HepG2 (cell line): ENCODE measurements around the gene CLRN2. TPM values are rescaled to one million over a fixed set of nuclear protein-coding genes. Genes with fewer than 3 reads are reported as not detected.

Experiments
- ASH2L ChIP-seq: fragments of 300-600, 200-600 bp; sonication (generic); IDR thresholded peaks from 2 replicates; pipeline ENCODE4 v1.7.0; 2017; ENCODE audit warnings: low read depth, mild to moderate bottlenecking, moderate library complexity, mixed read lengths, low read length; ENCODE audit not compliant: insufficient read length
- CBX1 ChIP-seq: IDR thresholded peaks from one replicate; pipeline ENCODE4 v1.6.1; 2016; ENCODE audit warnings: antibody characterized with exemption, low read depth
- FOSL2 ChIP-seq: sonication (generic); formaldehyde crosslinking; IDR thresholded peaks from 2 replicates; pipeline ENCODE4 v1.4.0; 2020; ENCODE audit warnings: missing genetic modification reagents
- FOXA1 ChIP-seq, 2 experiments: fragments of 450-650 bp in 1 of 2; sonication (generic) in 1 of 2; formaldehyde crosslinking in 1 of 2; IDR thresholded peaks; 2 replicates each; pipeline versions ENCODE4 v1.4.0 to v1.6.1; 2016 to 2020; ENCODE audit warnings: missing genetic modification reagents in 1 of 2
- FOXK1 ChIP-seq: sonication (generic); formaldehyde crosslinking; IDR thresholded peaks from 2 replicates; pipeline ENCODE4 v1.4.0; 2020; ENCODE audit warnings: low read depth, missing genetic modification reagents, borderline replicate concordance
- GATA4 ChIP-seq: sonication (generic); IDR thresholded peaks from 2 replicates; pipeline ENCODE4 v1.6.1; 2016; ENCODE audit warnings: antibody characterized with exemption, low read depth, borderline replicate concordance
- IRX3 ChIP-seq: sonication (generic); formaldehyde crosslinking; IDR thresholded peaks from 2 replicates; pipeline ENCODE4 v1.8.1; 2023; ENCODE audit warnings: mild to moderate bottlenecking, low read depth, missing genetic modification reagents, borderline replicate concordance
- JUNB ChIP-seq: sonication (generic); formaldehyde crosslinking; IDR thresholded peaks from 2 replicates; pipeline ENCODE4 v1.8.0; 2022; ENCODE audit warnings: missing genetic modification reagents, mild to moderate bottlenecking, borderline replicate concordance
- MAFK ChIP-seq, 2 experiments: IDR thresholded peaks in 1 of 2; conservative IDR thresholded peaks in 1 of 2; 2 replicates each; pipeline ENCODE4 v1.6.1; 2011; ENCODE audit warnings: improper control_type of control experiment in 2 of 2, low read length in 2 of 2
- NCOA2 ChIP-seq: sonication (generic); formaldehyde crosslinking; IDR thresholded peaks from 2 replicates; pipeline ENCODE4 v1.8.0; 2022; ENCODE audit warnings: inconsistent platforms
- NFE2L2 ChIP-seq: fragments of 150-350 bp; IDR thresholded peaks from 2 replicates; pipeline ENCODE4 v1.6.1; 2014; ENCODE audit warnings: low read length
- NFYB ChIP-seq: sonication (generic); formaldehyde crosslinking; IDR thresholded peaks from 2 replicates; pipeline ENCODE4 v1.4.0; 2020; ENCODE audit warnings: missing genetic modification reagents
- NR2C2 ChIP-seq: sonication (generic); formaldehyde crosslinking; IDR thresholded peaks from 2 replicates; pipeline ENCODE4 v1.4.0; 2020; ENCODE audit warnings: missing genetic modification reagents, mild to moderate bottlenecking, moderate library complexity, borderline replicate concordance
- PCBP1 ChIP-seq: fragments of 200-400 bp; formaldehyde crosslinking; IDR thresholded peaks from 2 replicates; pipeline ENCODE4 v1.6.1; 2017; ENCODE audit warnings: mild to moderate bottlenecking, low read depth, low read length, borderline replicate concordance
- PLRG1 ChIP-seq: fragments of 450-650 bp; conservative IDR thresholded peaks from 2 replicates; pipeline ENCODE4 v1.6.1; 2016
- PRPF4 ChIP-seq: fragments of 200-400 bp; formaldehyde crosslinking; IDR thresholded peaks from 2 replicates; pipeline ENCODE4 v1.6.1; 2016; ENCODE audit warnings: low read length, low read depth; ENCODE audit not compliant: poor library complexity, severe bottlenecking
- RBM22 ChIP-seq: fragments of 200-400 bp; formaldehyde crosslinking; optimal IDR thresholded peaks from 2 replicates; pipeline ENCODE3; 2017; ENCODE audit warnings: mild to moderate bottlenecking, low read length, moderate library complexity
- RFX1 ChIP-seq: fragments of 450-650 bp; IDR thresholded peaks from 2 replicates; pipeline ENCODE4 v1.6.1; 2017
- RNF2 ChIP-seq: fragments of 450-650 bp; conservative IDR thresholded peaks from 2 replicates; pipeline ENCODE4 v1.6.1; 2016; ENCODE audit warnings: low read depth
- SIX4 ChIP-seq: sonication (generic); formaldehyde crosslinking; IDR thresholded peaks from 2 replicates; pipeline ENCODE4 v1.4.0; 2020; ENCODE audit warnings: missing genetic modification reagents
- SOX13 ChIP-seq, 3 experiments: fragments of 450-650 bp in 1 of 3; sonication (generic) in 1 of 3; formaldehyde crosslinking in 1 of 3; IDR thresholded peaks in 2 of 3; conservative IDR thresholded peaks in 1 of 3; 2 replicates each; pipeline versions ENCODE4 v1.5.0 to v1.6.1; 2016 to 2020; ENCODE audit warnings: antibody characterized with exemption in 1 of 3, mild to moderate bottlenecking in 1 of 3, missing compliant biosample characterization in 1 of 3, missing genetic modification reagents in 1 of 3, moderate library complexity in 1 of 3
- YEATS2 ChIP-seq: sonication (generic); formaldehyde crosslinking; IDR thresholded peaks from 2 replicates; pipeline ENCODE4 v1.4.0; 2020; ENCODE audit warnings: missing genetic modification reagents, borderline replicate concordance
- ZMAT3 ChIP-seq: sonication (generic); formaldehyde crosslinking; conservative IDR thresholded peaks from 2 replicates; pipeline ENCODE4 v1.7.0; 2021; ENCODE audit warnings: missing genetic modification reagents
- ZNF329 ChIP-seq: sonication (generic); formaldehyde crosslinking; IDR thresholded peaks from 2 replicates; pipeline ENCODE4 v1.9.0; 2021; ENCODE audit warnings: low read depth, mild to moderate bottlenecking, missing genetic modification reagents
- ZNF496 ChIP-seq: sonication (generic); formaldehyde crosslinking; IDR thresholded peaks from 2 replicates; pipeline ENCODE4 v1.8.1; 2023; ENCODE audit warnings: mild to moderate bottlenecking, moderate library complexity, missing genetic modification reagents; ENCODE audit not compliant: insufficient replicate concordance
- ZNF615 ChIP-seq: sonication (generic); formaldehyde crosslinking; IDR thresholded peaks from 2 replicates; pipeline ENCODE4 v1.5.0; 2020; ENCODE audit warnings: mild to moderate bottlenecking, missing genetic modification reagents, borderline replicate concordance
- polyA plus RNA-seq, 8 experiments: library from polyadenylated mRNA; depleted of rRNA in 3 of 8; stranded (reverse) in 7 of 8; unstranded in 1 of 8; fragments of >200 nt; fragmentation: Illumina TruSeq in 4 of 8; extraction: Trizol in 4 of 8; gene quantifications; 2 replicates each; pipeline versions ENCODE4 v1.2.1 to v1.2.3, GENCODE V29; 2011 to 2016; ENCODE audit warnings: low read depth in 4 of 8, missing spikeins in 1 of 8, mixed read lengths in 1 of 8; ENCODE audit not compliant: insufficient read depth in 1 of 8
- total RNA-seq, 5 experiments: library from RNA; depleted of rRNA; stranded (reverse); fragments of >200 nt; fragmentation: Illumina TruSeq; extraction: Trizol; gene quantifications; 2 replicates each; pipeline ENCODE4 v1.2.3, GENCODE V29; 2016; ENCODE audit warnings: low read depth in 1 of 5
- TF ChIP-seq, protein P1 (sequence below): sonication (generic); formaldehyde crosslinking; IDR thresholded peaks from 2 replicates; pipeline ENCODE4 v1.5.0; 2020; ENCODE audit warnings: missing genetic modification reagents
- TF ChIP-seq, protein P2 (sequence below): sonication (generic); formaldehyde crosslinking; IDR thresholded peaks from 2 replicates; pipeline ENCODE4 v1.5.0; 2020; ENCODE audit warnings: mild to moderate bottlenecking, missing genetic modification reagents
- TF ChIP-seq, protein P3 (sequence below): IDR thresholded peaks from 2 replicates; pipeline ENCODE4 v1.6.1; 2012; ENCODE audit warnings: inconsistent platforms
- TF ChIP-seq, protein P4 (sequence below): sonication (generic); IDR thresholded peaks from 2 replicates; pipeline ENCODE4 v1.6.1; 2016; ENCODE audit warnings: low read depth, borderline replicate concordance

Gene CLRN2
- total and polyA plus RNA-seq, 2 of the 13 experiments (the other 11 are each of a cell fraction or from before 2014, with no cell fraction given) = not detected

DNA sequence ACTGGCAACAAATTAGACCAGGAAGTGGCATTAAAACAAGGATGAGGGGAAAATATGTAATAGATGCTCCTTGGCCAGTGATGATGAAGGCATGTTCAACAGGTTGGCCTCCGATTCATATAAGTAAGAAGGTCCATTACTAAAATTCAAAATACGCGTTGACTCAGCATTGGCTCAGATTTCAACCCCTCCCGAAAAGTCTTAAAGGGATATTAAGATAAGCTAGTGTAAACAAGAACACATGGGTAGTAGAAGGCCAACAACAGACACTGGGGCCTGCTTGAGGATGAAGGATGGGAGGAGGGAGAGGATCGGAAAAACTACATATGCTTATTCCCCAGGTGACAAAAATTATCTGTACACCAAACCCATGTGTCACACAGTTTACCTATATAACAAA is 42.9 kb downstream of the CLRN2 start (continued):
- TF ChIP-seq NFE2L2 = no peak
- TF ChIP-seq NFYB (CRISPR knock-in tag) = 0 out of 2 replicates have a peak, but pooled peaks have one; percentile 12
- TF ChIP-seq RFX1 = no peak
- peak; percentile 63 for TF ChIP-seq FOSL2 (CRISPR knock-in tag)
- TF ChIP-seq, protein P1, sequence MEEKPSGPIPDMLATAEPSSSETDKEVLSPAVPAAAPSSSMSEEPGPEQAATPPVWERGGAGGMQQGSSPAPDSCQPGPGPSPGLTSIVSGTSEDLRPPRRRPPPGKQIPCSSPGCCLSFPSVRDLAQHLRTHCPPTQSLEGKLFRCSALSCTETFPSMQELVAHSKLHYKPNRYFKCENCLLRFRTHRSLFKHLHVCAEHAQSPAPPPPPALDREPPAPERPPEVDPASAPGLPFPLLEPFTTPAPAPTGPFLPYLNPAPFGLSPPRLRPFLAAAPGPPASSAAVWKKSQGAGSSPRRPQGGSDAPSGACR = no peak
- no peak for TF ChIP-seq YEATS2 (CRISPR knock-in tag)
- TF ChIP-seq RBM22 = no peak
- TF ChIP-seq PCBP1 = no peak
- TF ChIP-seq RNF2 = no peak
- no peak for TF ChIP-seq FOXA1 (IDR thresholded peaks at IDR 0.05)
- TF ChIP-seq FOXA1 (CRISPR knock-in tag; IDR thresholded peaks at IDR 0.05) = peak; percentile 78
- no peak for TF ChIP-seq ASH2L
- peak; percentile 1 to 24; a peak in 1 of 4 replicates for TF ChIP-seq MAFK (conservative IDR thresholded peaks at IDR 0.05 in 1 of 2, IDR thresholded peaks at IDR 0.05 in 1 of 2; ENCODE audit: low read length in 2 of 2)
- no peak for TF ChIP-seq ZNF329 (CRISPR knock-in tag)
- no peak for TF ChIP-seq ZNF615
- TF ChIP-seq GATA4 = no peak
- TF ChIP-seq IRX3 (CRISPR knock-in tag) = no peak
- no peak for TF ChIP-seq ZNF496 (CRISPR knock-in tag)
- TF ChIP-seq FOXK1 = peak; percentile 72
- TF ChIP-seq SOX13 (IDR thresholded peaks at IDR 0.05) = no peak
- peak in 1 of 2 experiments; percentile 60; a peak in 2 of 4 replicates for TF ChIP-seq SOX13 (CRISPR knock-in tag; conservative IDR thresholded peaks at IDR 0.05 in 1 of 2, IDR thresholded peaks at IDR 0.05 in 1 of 2)
- TF ChIP-seq, protein P2, sequence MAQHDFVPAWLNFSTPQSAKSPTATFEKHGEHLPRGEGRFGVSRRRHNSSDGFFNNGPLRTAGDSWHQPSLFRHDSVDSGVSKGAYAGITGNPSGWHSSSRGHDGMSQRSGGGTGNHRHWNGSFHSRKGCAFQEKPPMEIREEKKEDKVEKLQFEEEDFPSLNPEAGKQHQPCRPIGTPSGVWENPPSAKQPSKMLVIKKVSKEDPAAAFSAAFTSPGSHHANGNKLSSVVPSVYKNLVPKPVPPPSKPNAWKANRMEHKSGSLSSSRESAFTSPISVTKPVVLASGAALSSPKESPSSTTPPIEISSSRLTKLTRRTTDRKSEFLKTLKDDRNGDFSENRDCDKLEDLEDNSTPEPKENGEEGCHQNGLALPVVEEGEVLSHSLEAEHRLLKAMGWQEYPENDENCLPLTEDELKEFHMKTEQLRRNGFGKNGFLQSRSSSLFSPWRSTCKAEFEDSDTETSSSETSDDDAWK (CRISPR knock-in tag) = no peak
- TF ChIP-seq NCOA2 (CRISPR knock-in tag) = peak; percentile 61; the same call in 1 of the 2 replicates
- TF ChIP-seq, protein P3, sequence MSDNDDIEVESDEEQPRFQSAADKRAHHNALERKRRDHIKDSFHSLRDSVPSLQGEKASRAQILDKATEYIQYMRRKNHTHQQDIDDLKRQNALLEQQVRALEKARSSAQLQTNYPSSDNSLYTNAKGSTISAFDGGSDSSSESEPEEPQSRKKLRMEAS = peak; percentile 39; the same call in 1 of the 2 replicates
- TF ChIP-seq NR2C2 (CRISPR knock-in tag) = no peak
- no peak for TF ChIP-seq CBX1
- TF ChIP-seq, protein P4, sequence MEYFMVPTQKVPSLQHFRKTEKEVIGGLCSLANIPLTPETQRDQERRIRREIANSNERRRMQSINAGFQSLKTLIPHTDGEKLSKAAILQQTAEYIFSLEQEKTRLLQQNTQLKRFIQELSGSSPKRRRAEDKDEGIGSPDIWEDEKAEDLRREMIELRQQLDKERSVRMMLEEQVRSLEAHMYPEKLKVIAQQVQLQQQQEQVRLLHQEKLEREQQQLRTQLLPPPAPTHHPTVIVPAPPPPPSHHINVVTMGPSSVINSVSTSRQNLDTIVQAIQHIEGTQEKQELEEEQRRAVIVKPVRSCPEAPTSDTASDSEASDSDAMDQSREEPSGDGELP = 0 out of 2 replicates have a peak, but pooled peaks have one; percentile 26
- TF ChIP-seq PLRG1 = no peak
- no peak for TF ChIP-seq ZMAT3 (CRISPR knock-in tag)
- TF ChIP-seq JUNB = no peak
- TF ChIP-seq SIX4 (CRISPR knock-in tag) = peak; percentile 98
- no peak for TF ChIP-seq PRPF4
